ENCODE results near the gene EIF4A3.

DNA sequence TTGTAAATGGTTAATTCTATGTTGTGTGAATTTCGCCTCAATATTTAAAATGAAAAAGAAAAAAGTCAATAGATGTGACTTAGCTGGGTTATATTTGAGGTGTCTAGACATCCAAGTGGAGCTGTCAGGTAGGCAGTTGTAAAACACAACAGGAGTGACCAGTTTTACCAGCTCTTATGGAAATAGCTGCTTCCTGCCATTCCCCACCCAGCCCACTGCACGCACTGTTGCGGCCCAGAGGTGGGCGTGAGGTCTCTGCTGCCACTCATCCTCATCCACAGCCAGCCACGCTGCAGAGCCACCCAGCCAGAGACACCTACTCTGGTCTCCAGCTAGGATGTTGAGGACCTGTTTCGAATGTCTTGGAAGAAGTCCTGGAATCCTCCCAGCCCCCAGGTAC, 19.5 kb upstream of the EIF4A3 start:
- TF ChIP-seq, protein P1, sequence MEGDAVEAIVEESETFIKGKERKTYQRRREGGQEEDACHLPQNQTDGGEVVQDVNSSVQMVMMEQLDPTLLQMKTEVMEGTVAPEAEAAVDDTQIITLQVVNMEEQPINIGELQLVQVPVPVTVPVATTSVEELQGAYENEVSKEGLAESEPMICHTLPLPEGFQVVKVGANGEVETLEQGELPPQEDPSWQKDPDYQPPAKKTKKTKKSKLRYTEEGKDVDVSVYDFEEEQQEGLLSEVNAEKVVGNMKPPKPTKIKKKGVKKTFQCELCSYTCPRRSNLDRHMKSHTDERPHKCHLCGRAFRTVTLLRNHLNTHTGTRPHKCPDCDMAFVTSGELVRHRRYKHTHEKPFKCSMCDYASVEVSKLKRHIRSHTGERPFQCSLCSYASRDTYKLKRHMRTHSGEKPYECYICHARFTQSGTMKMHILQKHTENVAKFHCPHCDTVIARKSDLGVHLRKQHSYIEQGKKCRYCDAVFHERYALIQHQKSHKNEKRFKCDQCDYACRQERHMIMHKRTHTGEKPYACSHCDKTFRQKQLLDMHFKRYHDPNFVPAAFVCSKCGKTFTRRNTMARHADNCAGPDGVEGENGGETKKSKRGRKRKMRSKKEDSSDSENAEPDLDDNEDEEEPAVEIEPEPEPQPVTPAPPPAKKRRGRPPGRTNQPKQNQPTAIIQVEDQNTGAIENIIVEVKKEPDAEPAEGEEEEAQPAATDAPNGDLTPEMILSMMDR (IDR thresholded peaks at IDR 0.05) = no peak
- no peak for TF ChIP-seq POLR2A (IDR thresholded peaks at IDR 0.05)
